ENCODE data around the gene MTG2.

MTG2 gene

DNA sequence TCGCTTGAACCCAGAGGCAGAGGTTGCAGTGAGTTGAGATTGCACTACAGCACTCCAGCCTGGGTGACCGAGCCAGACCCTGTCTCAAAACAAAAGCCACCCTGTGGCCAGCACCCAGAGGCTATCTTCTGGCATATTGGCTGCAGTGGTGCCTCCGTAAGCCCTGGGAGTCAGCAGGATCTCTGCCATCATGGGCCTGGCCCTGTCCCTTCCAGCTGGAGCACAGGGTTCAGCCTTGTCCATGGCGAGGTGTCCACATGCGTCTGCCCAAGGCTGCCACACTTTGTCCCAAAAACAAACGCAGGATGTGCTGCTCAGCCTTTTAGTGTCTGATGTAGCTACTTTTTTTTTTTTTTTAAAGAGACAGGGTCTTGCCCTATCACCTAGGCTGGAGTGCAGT, 15.4 kb upstream of the MTG2 start:
- no peak for DNase-seq (ENCODE audit: low read depth in 2 of 2)
- H3K4me3 ChIP-seq (replicated peaks in 1 of 2; ENCODE audit: low read depth in 2 of 2, low read length in 2 of 2), result no peak overlapping the region

DNA sequence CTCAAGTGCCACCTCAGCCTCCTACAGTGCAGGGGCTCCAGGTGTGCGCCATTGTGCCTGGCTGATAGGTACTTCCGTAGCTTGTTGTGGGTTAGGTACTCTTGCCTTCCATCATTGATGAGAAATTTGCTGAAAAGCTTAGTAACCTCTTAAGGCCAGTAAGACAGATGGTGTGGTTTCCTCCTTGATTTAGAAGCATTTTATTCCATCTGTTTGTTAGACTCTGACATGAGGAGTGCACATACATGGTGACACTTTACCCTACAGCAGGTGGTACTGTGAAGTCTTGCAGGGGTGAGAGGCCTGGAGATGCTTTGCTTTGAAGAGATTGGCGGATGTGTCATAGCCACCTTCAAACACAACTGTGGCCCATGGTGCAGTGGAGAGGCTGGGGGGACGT, 14.8 kb upstream of the MTG2 start:
- H3K4me3 ChIP-seq (replicated peaks in 1 of 2; ENCODE audit: low read depth in 2 of 2, low read length in 2 of 2), result no peak overlapping the region
- DNase-seq (ENCODE audit: low read depth in 2 of 2), result no peak
- TF ChIP-seq, protein P1, sequence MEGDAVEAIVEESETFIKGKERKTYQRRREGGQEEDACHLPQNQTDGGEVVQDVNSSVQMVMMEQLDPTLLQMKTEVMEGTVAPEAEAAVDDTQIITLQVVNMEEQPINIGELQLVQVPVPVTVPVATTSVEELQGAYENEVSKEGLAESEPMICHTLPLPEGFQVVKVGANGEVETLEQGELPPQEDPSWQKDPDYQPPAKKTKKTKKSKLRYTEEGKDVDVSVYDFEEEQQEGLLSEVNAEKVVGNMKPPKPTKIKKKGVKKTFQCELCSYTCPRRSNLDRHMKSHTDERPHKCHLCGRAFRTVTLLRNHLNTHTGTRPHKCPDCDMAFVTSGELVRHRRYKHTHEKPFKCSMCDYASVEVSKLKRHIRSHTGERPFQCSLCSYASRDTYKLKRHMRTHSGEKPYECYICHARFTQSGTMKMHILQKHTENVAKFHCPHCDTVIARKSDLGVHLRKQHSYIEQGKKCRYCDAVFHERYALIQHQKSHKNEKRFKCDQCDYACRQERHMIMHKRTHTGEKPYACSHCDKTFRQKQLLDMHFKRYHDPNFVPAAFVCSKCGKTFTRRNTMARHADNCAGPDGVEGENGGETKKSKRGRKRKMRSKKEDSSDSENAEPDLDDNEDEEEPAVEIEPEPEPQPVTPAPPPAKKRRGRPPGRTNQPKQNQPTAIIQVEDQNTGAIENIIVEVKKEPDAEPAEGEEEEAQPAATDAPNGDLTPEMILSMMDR (IDR thresholded peaks at IDR 0.05; ENCODE audit: low read depth, low read length), result no peak

More for the DNA sequence above, 15.4 kb upstream of the MTG2 start:
- TF ChIP-seq, protein P1 (IDR thresholded peaks at IDR 0.05; ENCODE audit: low read depth, low read length), result no peak

DNA sequence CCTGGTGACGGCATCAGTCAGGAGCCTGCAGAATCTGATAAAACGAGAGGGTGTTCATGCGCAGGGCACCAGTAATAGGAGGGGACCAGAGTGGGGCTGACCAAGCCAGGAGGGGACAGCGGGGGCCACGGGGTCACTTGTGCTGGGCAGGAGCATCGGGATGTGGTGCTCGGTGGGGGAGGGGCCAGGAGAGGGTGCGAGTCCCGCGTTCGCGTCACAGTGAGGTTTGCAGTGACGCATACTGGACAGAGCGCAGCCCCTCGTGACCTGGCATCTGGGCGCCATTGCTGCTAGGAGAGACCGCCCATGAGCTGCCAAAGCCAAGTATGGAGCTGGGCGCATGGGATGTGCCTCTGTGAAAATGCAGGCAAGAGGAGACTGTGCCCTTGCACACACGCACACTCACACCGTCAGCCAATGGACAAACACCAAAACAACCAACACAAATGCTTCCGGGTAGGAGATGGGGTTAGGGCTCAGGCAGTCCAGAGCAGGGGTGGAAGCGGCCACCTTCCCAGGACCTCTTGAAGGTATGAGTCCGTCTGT, 13.9 kb upstream of the MTG2 start:
- TF ChIP-seq, protein P1 (IDR thresholded peaks at IDR 0.05; ENCODE audit: low read depth, low read length), result no peak
- no peak overlapping the region for H3K4me3 ChIP-seq (replicated peaks in 1 of 2; ENCODE audit: low read depth in 2 of 2, low read length in 2 of 2)
- no peak for DNase-seq (ENCODE audit: low read depth in 2 of 2)

DNA sequence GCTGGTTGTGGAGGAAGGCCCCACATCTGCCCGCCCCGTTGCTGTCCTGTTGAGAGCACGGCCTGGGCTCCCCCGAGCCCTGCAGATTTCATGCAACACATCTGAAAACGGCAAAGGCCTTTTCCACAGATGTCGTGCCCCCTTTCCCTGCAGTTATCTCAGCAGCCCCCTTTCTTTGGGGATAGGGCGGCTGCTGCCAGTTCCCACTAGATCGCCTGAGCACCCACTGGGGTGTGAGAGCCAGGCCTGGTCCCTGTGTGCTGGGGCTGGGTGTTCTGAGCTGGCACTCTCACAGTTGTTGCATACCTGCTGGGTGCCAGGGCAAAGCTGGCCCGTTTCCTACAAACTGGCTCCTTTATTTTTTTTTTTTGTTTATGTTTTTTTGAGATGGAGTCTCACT, 12.3 kb upstream of the MTG2 start:
- DNase-seq (ENCODE audit: low read depth in 2 of 2), result no peak
- TF ChIP-seq, protein P1 (IDR thresholded peaks at IDR 0.05; ENCODE audit: low read depth, low read length), result no peak
- no peak overlapping the region for H3K4me3 ChIP-seq (replicated peaks in 1 of 2; ENCODE audit: low read depth in 2 of 2, low read length in 2 of 2)

DNA sequence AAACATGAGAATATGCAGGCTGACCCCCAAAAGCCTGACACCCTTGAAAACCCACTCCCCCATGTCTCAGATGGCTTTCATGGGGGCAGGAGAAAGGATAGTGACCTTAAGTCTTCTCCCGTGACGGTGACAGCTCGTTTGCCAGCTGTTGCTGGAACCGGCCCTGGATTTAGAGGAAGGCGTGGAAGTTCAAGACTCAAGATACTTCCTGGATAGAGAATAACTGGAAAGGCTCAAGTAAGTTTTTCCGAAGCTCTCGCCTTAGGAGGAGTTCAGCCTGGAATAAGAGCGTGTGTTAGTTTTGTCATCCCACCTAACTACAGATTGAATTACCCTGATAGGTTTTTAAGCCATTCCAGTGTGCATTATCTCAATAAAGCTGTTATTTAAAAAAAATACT, 11.6 kb upstream of the MTG2 start:
- H3K4me3 ChIP-seq (replicated peaks in 1 of 2; ENCODE audit: low read depth in 2 of 2, low read length in 2 of 2), result no peak overlapping the region
- no peak for DNase-seq (ENCODE audit: low read depth in 2 of 2)
- TF ChIP-seq, protein P1 (IDR thresholded peaks at IDR 0.05; ENCODE audit: low read depth, low read length), result no peak

DNA sequence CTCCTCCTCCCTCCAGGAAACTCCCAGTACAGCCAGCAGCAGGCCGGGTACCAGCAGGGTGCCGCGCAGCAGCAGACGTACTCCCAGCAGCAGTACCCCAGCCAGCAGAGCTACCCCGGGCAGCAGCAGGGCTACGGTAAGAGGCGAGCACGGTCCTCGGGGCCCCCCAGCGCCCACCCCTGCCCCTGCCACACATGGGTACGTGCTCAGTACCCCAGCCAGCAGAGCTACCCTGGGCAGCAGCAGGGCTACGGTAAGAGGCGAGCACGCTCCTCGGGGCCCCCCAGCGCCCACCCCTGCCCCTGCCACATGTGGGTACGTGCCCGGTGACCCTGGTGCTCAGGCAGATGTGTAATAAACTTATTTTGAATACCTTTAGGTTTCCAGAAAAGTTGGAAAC, 10.2 kb upstream of the MTG2 start:
- TF ChIP-seq, protein P1 (IDR thresholded peaks at IDR 0.05; ENCODE audit: low read depth, low read length), result no peak

More for the DNA sequence above, 10.2 kb upstream of the MTG2 start:
- no peak for DNase-seq (ENCODE audit: low read depth in 2 of 2)
- H3K4me3 ChIP-seq (replicated peaks in 1 of 2; ENCODE audit: low read depth in 2 of 2, low read length in 2 of 2), result no peak overlapping the region

Data from cardiac fibroblast (primary cell).